Measurements from ENCODE around the gene NOCT.

NOCT gene

GRCh38 chr4:138982754-138983153, 32.8 kb upstream of the NOCT start:
- Histone ChIP-seq H3K4me1 (ENCODE audit: low read length) (no peaks in the 10 kb centered on the region), H3K79me2 (ENCODE audit: low read length) (no peaks in the 10 kb centered on the region), H2AFZ (ENCODE audit: low read length) (no peak overlapping the region), H3K27ac (ENCODE audit: low read length) (no peak overlapping the region), H3K9me3 (replicated peaks; ENCODE audit: insufficient read depth, low read length) (no peaks in the 10 kb centered on the region), H3K36me3 (replicated peaks; ENCODE audit: insufficient read depth, low read length) (no peaks in the 10 kb centered on the region), H3K4me3 (ENCODE audit: low read length) (no peak overlapping the region), H3K27me3 (replicated peaks; ENCODE audit: insufficient read depth, low read length) (no peaks in the 10 kb centered on the region), H4K20me1 (ENCODE audit: insufficient read depth, low read length) (no peaks in the 10 kb centered on the region), H3K9ac (ENCODE audit: low read length) (no peak overlapping the region), H3K4me2 (ENCODE audit: low read depth, low read length) (no peak overlapping the region), H3F3A (ENCODE audit: insufficient read depth, low read length) (no peaks in the 10 kb centered on the region), H3K9me2 (replicated peaks; ENCODE audit: insufficient read depth, low read length) (no peaks in the 10 kb centered on the region)
- TF ChIP-seq CTCF (IDR thresholded peaks at IDR 0.05; ENCODE audit: low read length), result no peak
- TF ChIP-seq EZH2phosphoT487 (IDR thresholded peaks at IDR 0.05; ENCODE audit: low read length), result no peak
- TF ChIP-seq EZH2 (optimal IDR thresholded peaks at IDR 0.05; ENCODE audit: low read depth, low read length), result no peak
- DNase-seq, result no peak

- no peaks in the 10 kb centered on the region for H3K9me3 ChIP-seq (replicated peaks; ENCODE audit: insufficient read depth, low read length)
- H4K20me1 ChIP-seq (ENCODE audit: insufficient read depth, low read length), result no peaks in the 10 kb centered on the region
- H3K36me3 ChIP-seq (replicated peaks; ENCODE audit: insufficient read depth, low read length), result no peaks in the 10 kb centered on the region
- TF ChIP-seq CTCF (IDR thresholded peaks at IDR 0.05; ENCODE audit: low read length) (no peak), EZH2phosphoT487 (IDR thresholded peaks at IDR 0.05; ENCODE audit: low read length) (no peak), EZH2 (optimal IDR thresholded peaks at IDR 0.05; ENCODE audit: low read depth, low read length) (no peak)
- H3K4me1 ChIP-seq (ENCODE audit: low read length), result no peaks in the 10 kb centered on the region
- no peak overlapping the region for H3K9ac ChIP-seq (ENCODE audit: low read length)
- no peak overlapping the region for H3K27ac ChIP-seq (ENCODE audit: low read length)
- H3F3A ChIP-seq (ENCODE audit: insufficient read depth, low read length), result no peaks in the 10 kb centered on the region
- no peak overlapping the region for H3K4me2 ChIP-seq (ENCODE audit: low read depth, low read length)
- no peak overlapping the region for H2AFZ ChIP-seq (ENCODE audit: low read length)
- no peaks in the 10 kb centered on the region for H3K9me2 ChIP-seq (replicated peaks; ENCODE audit: insufficient read depth, low read length)
- no peaks in the 10 kb centered on the region for H3K79me2 ChIP-seq (ENCODE audit: low read length)
- H3K27me3 ChIP-seq (replicated peaks; ENCODE audit: insufficient read depth, low read length), result no peaks in the 10 kb centered on the region
- H3K4me3 ChIP-seq (ENCODE audit: low read length), result no peak overlapping the region
- no peak for DNase-seq
These were observed 31.9 kb upstream of the NOCT start for GRCh38 chr4:138983690-138984089.

GRCh38 chr4:138984647-138985046, 30.9 kb upstream of the NOCT start:
- no peak overlapping the region for H2AFZ ChIP-seq (ENCODE audit: low read length)

More at GRCh38 chr4:138984647-138985046, 30.9 kb upstream of the NOCT start:
- Histone ChIP-seq H3K36me3 (replicated peaks; ENCODE audit: insufficient read depth, low read length) (no peaks in the 10 kb centered on the region), H3K4me2 (ENCODE audit: low read depth, low read length) (no peak overlapping the region), H3K4me1 (ENCODE audit: low read length) (no peaks in the 10 kb centered on the region), H3K9me2 (replicated peaks; ENCODE audit: insufficient read depth, low read length) (no peaks in the 10 kb centered on the region), H3K9me3 (replicated peaks; ENCODE audit: insufficient read depth, low read length) (no peaks in the 10 kb centered on the region), H4K20me1 (ENCODE audit: insufficient read depth, low read length) (no peaks in the 10 kb centered on the region), H3K27me3 (replicated peaks; ENCODE audit: insufficient read depth, low read length) (no peaks in the 10 kb centered on the region), H3K27ac (ENCODE audit: low read length) (no peak overlapping the region), H3K4me3 (ENCODE audit: low read length) (no peak overlapping the region), H3K79me2 (ENCODE audit: low read length) (no peaks in the 10 kb centered on the region), H3F3A (ENCODE audit: insufficient read depth, low read length) (no peaks in the 10 kb centered on the region), H3K9ac (ENCODE audit: low read length) (no peak overlapping the region)
- TF ChIP-seq EZH2phosphoT487 (IDR thresholded peaks at IDR 0.05; ENCODE audit: low read length) (no peak), EZH2 (optimal IDR thresholded peaks at IDR 0.05; ENCODE audit: low read depth, low read length) (no peak), CTCF (IDR thresholded peaks at IDR 0.05; ENCODE audit: low read length) (no peak)
- DNase-seq, result no peak

Measured in MM.1S (cell line).